ENCODE results near the gene ASCC1. TPM values are rescaled to one million over a fixed set of nuclear protein-coding genes. Genes with fewer than 3 reads are reported as not detected.

Gene ASCC1
- total and polyA plus RNA-seq, 2 donors (not counting 1 experiment from before 2014, with no cell fraction given): 17.9 to 28.1 TPM

GRCh38 chr10:72058989-72059842, 156.9 kb downstream of the ASCC1 start:
- H2AFZ ChIP-seq (ENCODE audit: insufficient read depth, low read depth, low read length, poor library complexity, severe bottlenecking): no peak overlapping the region
- 65% methylated on average over 12 of the region's 21 CpGs for WGBS (ENCODE audit: insufficient coverage)
- POLR2A ChIA-PET: no interaction called here
- H3K4me3 ChIP-seq (ENCODE audit: control extremely low read depth in 1 of 5, extremely low read depth in 1 of 5, insufficient read depth in 1 of 5, low read depth in 2 of 5, low read length in 4 of 5): no peak overlapping the region
- H3K9ac ChIP-seq (ENCODE audit: low read length): no peak overlapping the region
- no peak for TF ChIP-seq CTCF (IDR thresholded peaks at IDR 0.05)
- TF ChIP-seq EZH2 (IDR thresholded peaks at IDR 0.05; ENCODE audit: borderline replicate concordance, insufficient read depth, low read depth, low read length, poor library complexity, severe bottlenecking): no peak
- Mint-ChIP-seq H3K9me3 (ENCODE audit: insufficient read depth) (no peaks in the 10 kb centered on the region), H3K4me1 (peaks cover 13% of the 10 kb centered on the region), H3K27ac (peak overlapping the region; percentile 46), H3K4me3 (no peak overlapping the region), H3K27me3 (no peaks in the 10 kb centered on the region)
- no peaks in the 10 kb centered on the region for H3K79me2 ChIP-seq (ENCODE audit: control insufficient read depth, insufficient read depth, low read length)
- intact Hi-C loops (cut with micrococcal nuclease): no loop called here
- H3K27ac ChIP-seq (ENCODE audit: low read length in 2 of 2): no peak overlapping the region
- DNase-seq: no peak
- ATAC-seq (ENCODE audit: low read depth): no peak
- H3K9me3 ChIP-seq (ENCODE audit: control extremely low read depth in 1 of 3, control insufficient read depth in 2 of 3, insufficient read depth in 1 of 3, low read length in 2 of 3): no peaks in the 10 kb centered on the region
- no peaks in the 10 kb centered on the region for H3K27me3 ChIP-seq (replicated peaks in 1 of 4; ENCODE audit: control extremely low read depth in 1 of 4, control insufficient read depth in 3 of 4, insufficient read depth in 4 of 4, low read length in 3 of 4)
- no peaks in the 10 kb centered on the region for H4K20me1 ChIP-seq (ENCODE audit: control insufficient read depth, insufficient read depth, low read length, poor library complexity, severe bottlenecking)
- CTCF ChIA-PET: interaction anchor here (1.0 to 7.5 kb wide), 3 partner anchors 10 to 278 kb away, joined by 3 to 57 read pairs (median 4); no protein-coding TSS in a partner anchor
- H3K4me2 ChIP-seq (replicated peaks; ENCODE audit: low read depth, low read length, poor library complexity, severe bottlenecking): no peak overlapping the region
- H3K36me3 ChIP-seq (replicated peaks in 1 of 2; ENCODE audit: control extremely low read depth in 1 of 2, control insufficient read depth in 1 of 2, extremely low read depth in 1 of 2, insufficient read depth in 2 of 2, low read length in 1 of 2): peaks cover 0 to 16% of the 10 kb centered on the region in 2 experiments
- H3K4me1 ChIP-seq (ENCODE audit: control insufficient read depth in 2 of 2, insufficient read depth in 2 of 2, low read length in 2 of 2): peaks cover 0 to 11% of the 10 kb centered on the region in 2 donors

GRCh38 chr10:72058347-72058898, 157.7 kb downstream of the ASCC1 start:
- TF ChIP-seq CTCF (IDR thresholded peaks at IDR 0.05): no peak
- no peak for TF ChIP-seq EZH2 (IDR thresholded peaks at IDR 0.05; ENCODE audit: borderline replicate concordance, insufficient read depth, low read depth, low read length, poor library complexity, severe bottlenecking)
- Mint-ChIP-seq H3K4me1 (peaks cover 13% of the 10 kb centered on the region), H3K27me3 (no peaks in the 10 kb centered on the region), H3K9me3 (ENCODE audit: insufficient read depth) (no peaks in the 10 kb centered on the region), H3K4me3 (no peak overlapping the region), H3K27ac (no peak overlapping the region)
- Histone ChIP-seq H3K27me3 (replicated peaks in 1 of 4; ENCODE audit: control extremely low read depth in 1 of 4, control insufficient read depth in 3 of 4, insufficient read depth in 4 of 4, low read length in 3 of 4) (no peaks in the 10 kb centered on the region), H3K27ac (ENCODE audit: low read length in 2 of 2) (no peak overlapping the region), H4K20me1 (ENCODE audit: control insufficient read depth, insufficient read depth, low read length, poor library complexity, severe bottlenecking) (no peaks in the 10 kb centered on the region), H3K79me2 (ENCODE audit: control insufficient read depth, insufficient read depth, low read length) (no peaks in the 10 kb centered on the region), H3K4me2 (replicated peaks; ENCODE audit: low read depth, low read length, poor library complexity, severe bottlenecking) (no peak overlapping the region), H3K36me3 (replicated peaks in 1 of 2; ENCODE audit: control extremely low read depth in 1 of 2, control insufficient read depth in 1 of 2, extremely low read depth in 1 of 2, insufficient read depth in 2 of 2, low read length in 1 of 2) (peaks cover 0 to 10% of the 10 kb centered on the region in 2 experiments), H3K9ac (ENCODE audit: low read length) (no peak overlapping the region), H3K4me3 (ENCODE audit: control extremely low read depth in 1 of 5, extremely low read depth in 1 of 5, insufficient read depth in 1 of 5, low read depth in 2 of 5, low read length in 4 of 5) (no peak overlapping the region), H2AFZ (ENCODE audit: insufficient read depth, low read depth, low read length, poor library complexity, severe bottlenecking) (no peak overlapping the region), H3K9me3 (ENCODE audit: control extremely low read depth in 1 of 3, control insufficient read depth in 2 of 3, insufficient read depth in 1 of 3, low read length in 2 of 3) (no peaks in the 10 kb centered on the region), H3K4me1 (ENCODE audit: control insufficient read depth in 2 of 2, insufficient read depth in 2 of 2, low read length in 2 of 2) (peaks cover 0 to 11% of the 10 kb centered on the region in 2 donors)
- WGBS (ENCODE audit: insufficient coverage): 97% methylated on average over 10 of the region's 12 CpGs
- CTCF ChIA-PET: interaction anchor here (0.9 to 7.5 kb wide), 2 partner anchors 9 to 744 kb away, joined by 3 to 57 read pairs; no protein-coding TSS in a partner anchor
- intact Hi-C loops (cut with micrococcal nuclease): no loop called here
- DNase-seq: no peak
- ATAC-seq (ENCODE audit: low read depth): no peak
- POLR2A ChIA-PET: no interaction called here
